Measurements from ENCODE around the gene TOR1A.

Gene TOR1A

GRCh38 chr9:129845373-129845772, 21.4 kb upstream of the TOR1A start:
- no peak for TF ChIP-seq CTCF (IDR thresholded peaks at IDR 0.05; ENCODE audit: low read depth, low read length)
- H3K4me1 ChIP-seq: peaks cover 26% of the 10 kb centered on the region
- no peaks in the 10 kb centered on the region for H3K27me3 ChIP-seq
- H3K4me3 ChIP-seq (ENCODE audit: low read depth, low read length): no peak overlapping the region
- no peaks in the 10 kb centered on the region for H3K9me3 ChIP-seq
- DNase-seq: no peak
- H3K36me3 ChIP-seq: peaks cover 4% of the 10 kb centered on the region

- Histone ChIP-seq H3K4me3 (ENCODE audit: low read depth, low read length) (no peak overlapping the region), H3K27me3 (no peaks in the 10 kb centered on the region), H3K9me3 (no peaks in the 10 kb centered on the region), H3K36me3 (no peaks in the 10 kb centered on the region), H3K4me1 (peaks cover 37% of the 10 kb centered on the region)
- peak; percentile 19 for TF ChIP-seq CTCF (IDR thresholded peaks at IDR 0.05; ENCODE audit: low read depth, low read length)
- DNase-seq: no peak
Measured at GRCh38 chr9:129841071-129841470, 17.1 kb upstream of the TOR1A start.

- H3K4me3 ChIP-seq (ENCODE audit: low read depth, low read length): no peak overlapping the region
- DNase-seq: no peak
- no peaks in the 10 kb centered on the region for H3K9me3 ChIP-seq
- H3K4me1 ChIP-seq: peaks cover 29% of the 10 kb centered on the region
- no peaks in the 10 kb centered on the region for H3K27me3 ChIP-seq
- H3K36me3 ChIP-seq: no peaks in the 10 kb centered on the region
- TF ChIP-seq CTCF (IDR thresholded peaks at IDR 0.05; ENCODE audit: low read depth, low read length): no peak
Measured at GRCh38 chr9:129840034-129840433, 16.1 kb upstream of the TOR1A start.

- Histone ChIP-seq H3K9me3 (no peaks in the 10 kb centered on the region), H3K4me1 (peaks cover 27% of the 10 kb centered on the region), H3K4me3 (ENCODE audit: low read depth, low read length) (no peak overlapping the region), H3K36me3 (no peaks in the 10 kb centered on the region), H3K27me3 (no peaks in the 10 kb centered on the region)
- TF ChIP-seq CTCF (IDR thresholded peaks at IDR 0.05; ENCODE audit: low read depth, low read length): no peak
- DNase-seq: peak; percentile 38
Measured at GRCh38 chr9:129839324-129840023, 15.5 kb upstream of the TOR1A start.

- H3K9me3 ChIP-seq: no peaks in the 10 kb centered on the region
- no peaks in the 10 kb centered on the region for H3K27me3 ChIP-seq
- peaks cover 27% of the 10 kb centered on the region for H3K4me1 ChIP-seq
- no peak for DNase-seq
- no peak for TF ChIP-seq CTCF (IDR thresholded peaks at IDR 0.05; ENCODE audit: low read depth, low read length)
- no peaks in the 10 kb centered on the region for H3K36me3 ChIP-seq
- H3K4me3 ChIP-seq (ENCODE audit: low read depth, low read length): no peak overlapping the region
Measured at GRCh38 chr9:129838707-129839259, 14.8 kb upstream of the TOR1A start.

- Histone ChIP-seq H3K9me3 (no peaks in the 10 kb centered on the region), H3K27me3 (no peaks in the 10 kb centered on the region), H3K36me3 (peaks cover 12% of the 10 kb centered on the region), H3K4me1 (peaks cover 19% of the 10 kb centered on the region), H3K4me3 (ENCODE audit: low read depth, low read length) (peak overlapping the region; percentile 92)
- DNase-seq: no peak
- no peak for TF ChIP-seq CTCF (IDR thresholded peaks at IDR 0.05; ENCODE audit: low read depth, low read length)
Measured at GRCh38 chr9:129836311-129837007, 12.5 kb upstream of the TOR1A start.
